Left forelimb (tissue), 1 donor: Measurements from ENCODE around the gene SRMS.

ENCODE experiments used
- DNase-seq: peaks from one replicate; pipeline ENCODE4 v3.0.0-alpha.2; 2018; ENCODE audit warnings: low spot score

Gene SRMS

GRCh38 chr20:63547725-63548480, at the start of gene SRMS:
SRMS (minus strand) TSS chr20:63547749; CDS start chr20:63547463, 286 bp downstream.
- no peak for DNase-seq

- DNase-seq: no peak
Measured at GRCh38 chr20:63596423-63596822, 48.9 kb upstream of the SRMS start.

- no peak for DNase-seq
Measured at GRCh38 chr20:63595416-63596127, 48.0 kb upstream of the SRMS start.

- no peak for DNase-seq
Measured at GRCh38 chr20:63594043-63594561, 46.6 kb upstream of the SRMS start.

- DNase-seq: no peak
Measured at GRCh38 chr20:63592661-63593060, 45.1 kb upstream of the SRMS start.

- no peak for DNase-seq
Measured at GRCh38 chr20:63591786-63592355, 44.3 kb upstream of the SRMS start.

GRCh38 chr20:63591147-63591533, 43.6 kb upstream of the SRMS start:
- DNase-seq: no peak

- DNase-seq: no peak
Measured at GRCh38 chr20:63590218-63591146, 42.9 kb upstream of the SRMS start.

GRCh38 chr20:63589261-63590217, 42.0 kb upstream of the SRMS start:
- no peak for DNase-seq

GRCh38 chr20:63588641-63589041, 41.1 kb upstream of the SRMS start:
- no peak for DNase-seq

- no peak for DNase-seq
Measured at GRCh38 chr20:63587776-63588591, 40.4 kb upstream of the SRMS start.

- DNase-seq: no peak
Measured at GRCh38 chr20:63587256-63587655, 39.7 kb upstream of the SRMS start.

GRCh38 chr20:63586797-63587196, 39.2 kb upstream of the SRMS start:
- no peak for DNase-seq

- no peak for DNase-seq
Measured at GRCh38 chr20:63585616-63586565, 38.3 kb upstream of the SRMS start.

GRCh38 chr20:63582382-63583063, 35.0 kb upstream of the SRMS start:
- no peak for DNase-seq

- DNase-seq: no peak
Measured at GRCh38 chr20:63580796-63581461, 33.4 kb upstream of the SRMS start.

GRCh38 chr20:63579017-63579694, 31.6 kb upstream of the SRMS start:
- no peak for DNase-seq
